CD4-positive, CD25-positive, alpha-beta regulatory T cell (primary cell): Measurements from ENCODE around the gene CDK12. TPM values are rescaled to one million over a fixed set of nuclear protein-coding genes. Genes with fewer than 3 reads are reported as not detected.
A peak's percentile ranks its signal among the peaks of the same experiment; 100 is the strongest.

Experiments used
- ATAC-seq, 2 donors: fragments of 150-1000 bp; cut with Tn5 transposase; one replicate each; pipeline ENCODE4 v1.10.0; 2021; ENCODE audit warnings: low read depth in 2 of 2, moderate number of reproducible peaks in 2 of 2, moderate library complexity in 1 of 2
- DNase-seq, 3 donors: peaks; one replicate each; pipeline versions ENCODE4 v3.0.0 to v3.0.0-alpha.2; 2012 to 2022; ENCODE audit warnings: mixed read lengths in 1 of 3
- H3K27ac ChIP-seq: one replicate; pipeline ENCODE4 v1.7.0; 2013; ENCODE audit warnings: mild to moderate bottlenecking, low read length; ENCODE audit not compliant: insufficient read depth, poor library complexity, severe bottlenecking
- H3K27me3 ChIP-seq: one replicate; pipeline ENCODE4 v1.7.0; 2013; ENCODE audit warnings: low read length; ENCODE audit not compliant: control insufficient read depth, insufficient read depth
- H3K36me3 ChIP-seq: one replicate; pipeline ENCODE4 v1.7.0; 2013; ENCODE audit warnings: mild to moderate bottlenecking, low read length, moderate library complexity; ENCODE audit not compliant: control insufficient read depth, insufficient read depth
- H3K4me1 ChIP-seq: 2 replicates; pipeline ENCODE4 v1.7.0; 2013; ENCODE audit warnings: mild to moderate bottlenecking, low read length; ENCODE audit not compliant: insufficient read depth, control insufficient read depth, poor library complexity, severe bottlenecking
- H3K4me3 ChIP-seq: one replicate; pipeline ENCODE4 v1.7.0; 2013; ENCODE audit warnings: low read depth, mild to moderate bottlenecking, low read length, moderate library complexity
- H3K9me3 ChIP-seq, 2 experiments: 1 replicate in 1 of 2; 2 replicates in 1 of 2; pipeline ENCODE4 v1.7.0; 2013; ENCODE audit warnings: low read length in 2 of 2, mild to moderate bottlenecking in 1 of 2, moderate library complexity in 1 of 2; ENCODE audit not compliant: control insufficient read depth in 2 of 2
- H3K27ac Mint-ChIP-seq, 3 donors: one replicate each; pipeline ENCODE4 v1.8.0; 2020 to 2022; ENCODE audit warnings: mild to moderate bottlenecking in 3 of 3, mixed read lengths in 3 of 3, moderate library complexity in 2 of 3
- H3K27me3 Mint-ChIP-seq: one replicate; pipeline ENCODE4 v1.8.0; 2022; ENCODE audit warnings: mild to moderate bottlenecking, mixed read lengths
- H3K36me3 Mint-ChIP-seq: one replicate; pipeline ENCODE4 v1.8.0; 2020; ENCODE audit warnings: mixed read lengths
- H3K4me1 Mint-ChIP-seq, 4 donors: one replicate each; pipeline ENCODE4 v1.8.0; 2020 to 2022; ENCODE audit warnings: mixed read lengths in 4 of 4, mild to moderate bottlenecking in 1 of 4
- H3K4me3 Mint-ChIP-seq, 4 donors: one replicate each; pipeline ENCODE4 v1.8.0; 2020 to 2022; ENCODE audit warnings: mild to moderate bottlenecking in 4 of 4, mixed read lengths in 4 of 4, moderate library complexity in 3 of 4
- H3K9me3 Mint-ChIP-seq, 7 donors: one replicate each; pipeline ENCODE4 v1.8.0; 2020 to 2022; ENCODE audit warnings: mixed read lengths in 7 of 7, mild to moderate bottlenecking in 3 of 7, moderate library complexity in 2 of 7
- polyA plus RNA-seq, 4 donors: library from polyadenylated mRNA; unstranded; fragments of 300-500 nt; fragmentation: Illumina TruSeq; gene quantifications; one replicate each; pipeline ENCODE4 v1.2.3, GENCODE V29; 2021
- total RNA-seq: library from RNA; stranded (reverse); gene quantifications from one replicate; pipeline ENCODE4 v1.2.3, GENCODE V29; 2022

CDK12 gene
- total and polyA plus RNA-seq, 5 donors from 2014 or later, result 2.1 to 110 (median 3.7) TPM

DNA sequence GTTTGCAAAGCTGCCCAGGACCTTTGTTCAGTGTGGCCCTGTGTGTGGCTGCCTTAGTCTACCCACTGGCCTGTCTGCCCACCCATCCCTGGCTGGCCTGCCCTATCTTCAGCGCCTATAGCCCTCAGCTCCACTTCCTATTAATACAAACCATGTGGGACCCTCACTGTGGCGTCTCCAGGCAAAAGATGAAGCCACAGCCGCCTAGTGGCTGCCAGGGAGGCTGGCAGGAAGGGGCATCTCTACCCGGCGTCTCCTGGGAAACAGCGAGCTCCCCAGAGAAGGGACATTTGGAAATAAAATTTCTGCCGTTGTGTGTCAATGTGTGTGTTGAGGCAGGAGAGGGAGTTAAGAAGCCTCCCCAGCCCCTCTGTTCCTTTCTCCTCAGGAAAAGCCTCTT is 114.9 kb downstream of the CDK12 start:
- Mint-ChIP-seq H3K4me3 (no peak overlapping the region), H3K27ac (peak overlapping the region in 2 of 3 donors; percentile 15 to 69), H3K36me3 (peaks cover 12% of the 10 kb centered on the region), H3K9me3 (peaks cover 0 to 6% (median 3%) of the 10 kb centered on the region in 7 donors), H3K27me3 (peaks cover 12% of the 10 kb centered on the region), H3K4me1 (peaks cover 0 to 8% (median 5%) of the 10 kb centered on the region in 4 donors)
- no peak overlapping the region for H3K4me3 ChIP-seq
- H3K27ac ChIP-seq, result no peak overlapping the region
- H3K4me1 ChIP-seq, result no peaks in the 10 kb centered on the region
- DNase-seq (no peak), ATAC-seq (no peak)
- peaks cover 0 to 3% of the 10 kb centered on the region in 2 experiments for H3K9me3 ChIP-seq
- H3K36me3 ChIP-seq, result peaks cover 1% of the 10 kb centered on the region
- H3K27me3 ChIP-seq, result no peaks in the 10 kb centered on the region

DNA sequence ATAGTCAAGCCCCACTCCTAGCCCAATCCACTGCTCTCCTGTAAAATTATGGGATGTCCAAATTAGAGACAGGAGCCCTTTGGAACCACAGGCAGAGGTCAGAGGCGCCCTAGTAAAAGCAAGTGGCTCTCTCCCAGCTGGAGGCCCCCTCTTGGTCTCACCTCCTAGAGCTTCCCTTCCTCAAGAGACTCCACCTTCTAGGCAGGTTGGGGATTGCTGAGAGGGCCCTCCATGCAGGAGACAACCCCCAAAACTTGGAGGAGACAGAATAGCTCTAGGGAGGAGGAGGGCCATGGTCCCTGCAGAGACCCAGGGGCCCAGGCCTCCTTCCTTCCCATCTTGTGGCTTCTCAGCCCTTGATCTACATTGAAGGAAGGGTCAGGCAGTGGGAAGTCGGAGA is 117.0 kb downstream of the CDK12 start:
- ATAC-seq (no peak), DNase-seq (no peak)
- Mint-ChIP-seq H3K27me3 (peaks cover 12% of the 10 kb centered on the region), H3K27ac (no peak overlapping the region), H3K4me3 (peak overlapping the region in 1 of 4 donors; percentile 51), H3K36me3 (peaks cover 15% of the 10 kb centered on the region), H3K9me3 (peaks cover 0 to 1% (median 0%) of the 10 kb centered on the region in 7 donors), H3K4me1 (peaks cover 0 to 8% (median 4%) of the 10 kb centered on the region in 4 donors)
- H3K9me3 ChIP-seq, result no peaks in the 10 kb centered on the region
- no peaks in the 10 kb centered on the region for H3K36me3 ChIP-seq
- no peak overlapping the region for H3K27ac ChIP-seq
- H3K4me3 ChIP-seq, result no peak overlapping the region
- no peaks in the 10 kb centered on the region for H3K4me1 ChIP-seq
- no peaks in the 10 kb centered on the region for H3K27me3 ChIP-seq

- H3K4me1 ChIP-seq, result no peaks in the 10 kb centered on the region
- H3K27me3 Mint-ChIP-seq, result peaks cover 15% of the 10 kb centered on the region
- no peaks in the 10 kb centered on the region for H3K9me3 ChIP-seq
- no peak overlapping the region for H3K27ac ChIP-seq
- no peaks in the 10 kb centered on the region for H3K36me3 ChIP-seq
- H3K4me3 Mint-ChIP-seq, result no peak overlapping the region
- no peak overlapping the region for H3K4me3 ChIP-seq
- no peak overlapping the region for H3K27ac Mint-ChIP-seq
- DNase-seq (no peak), ATAC-seq (no peak)
- H3K27me3 ChIP-seq, result no peaks in the 10 kb centered on the region
- peaks cover 21% of the 10 kb centered on the region for H3K36me3 Mint-ChIP-seq
- H3K4me1 Mint-ChIP-seq, result peaks cover 0 to 8% (median 0%) of the 10 kb centered on the region in 4 donors
- H3K9me3 Mint-ChIP-seq, result peaks cover 0 to 1% (median 0%) of the 10 kb centered on the region in 7 donors
These were observed 118.2 kb downstream of the CDK12 start for GRCh38 chr17:39579318-39580081.

DNA sequence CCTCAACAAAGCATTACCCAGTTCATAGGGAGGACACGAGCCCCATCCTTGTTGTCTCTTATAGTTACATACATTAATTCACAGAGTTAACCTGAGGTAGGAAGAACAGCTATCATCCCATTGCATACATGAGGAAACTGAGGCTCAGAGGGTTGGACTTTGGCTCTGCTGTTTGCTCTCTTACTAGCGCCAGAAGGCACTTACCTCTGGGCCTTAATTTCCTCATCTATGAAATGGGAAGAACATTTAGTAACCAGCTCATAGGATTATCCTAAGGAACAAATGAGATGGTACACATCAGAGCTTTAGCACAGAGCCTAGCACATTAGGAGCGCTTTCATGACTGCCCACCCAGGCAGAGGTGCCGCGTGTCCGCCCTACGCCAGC is 118.8 kb downstream of the CDK12 start:
- peaks cover 15% of the 10 kb centered on the region for H3K27me3 Mint-ChIP-seq

DNA sequence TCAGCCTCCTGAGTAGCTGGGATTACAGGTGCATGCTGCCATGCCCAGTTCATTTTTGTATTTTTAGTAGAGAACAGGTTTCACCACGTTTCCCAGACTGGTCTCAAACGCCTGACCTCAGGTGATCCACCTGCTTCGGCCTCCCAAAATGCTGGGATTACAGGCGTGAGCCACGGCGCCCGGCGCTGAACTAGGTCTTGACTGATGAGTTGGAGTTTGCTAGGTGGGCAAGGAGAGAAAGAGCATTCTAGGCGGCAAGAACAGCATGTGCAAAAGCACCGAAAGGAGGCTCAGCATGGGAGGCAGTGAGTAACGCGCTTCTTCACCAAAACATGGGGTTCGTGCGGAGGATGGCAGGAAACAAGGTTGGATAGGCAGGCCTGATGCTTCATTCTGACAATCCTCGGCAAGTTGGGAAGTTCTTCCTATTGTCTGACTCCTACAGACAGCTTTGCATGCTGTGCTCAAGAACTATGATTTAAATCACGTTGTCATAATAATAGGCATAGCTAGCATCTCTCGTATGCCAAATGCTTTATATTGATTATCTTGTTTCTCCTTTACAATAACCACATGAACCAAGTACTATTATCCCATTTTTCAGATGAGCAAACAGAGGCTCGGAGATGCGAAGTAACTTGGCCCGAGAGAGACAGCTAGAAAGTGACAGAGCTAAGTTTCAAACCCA is 119.9 kb downstream of the CDK12 start:
- ATAC-seq (no peak), DNase-seq (no peak)
- H3K36me3 ChIP-seq, result no peaks in the 10 kb centered on the region
- H3K4me1 Mint-ChIP-seq, result peaks cover 0 to 6% (median 0%) of the 10 kb centered on the region in 4 donors
- H3K9me3 Mint-ChIP-seq, result no peaks in the 10 kb centered on the region
- H3K27ac Mint-ChIP-seq, result no peak overlapping the region
- H3K27ac ChIP-seq, result no peak overlapping the region
- peaks cover 21% of the 10 kb centered on the region for H3K36me3 Mint-ChIP-seq
- H3K4me3 ChIP-seq, result no peak overlapping the region
- H3K27me3 Mint-ChIP-seq, result peaks cover 11% of the 10 kb centered on the region
- no peak overlapping the region for H3K4me3 Mint-ChIP-seq
- H3K9me3 ChIP-seq, result no peaks in the 10 kb centered on the region
- H3K27me3 ChIP-seq, result no peaks in the 10 kb centered on the region
- H3K4me1 ChIP-seq, result no peaks in the 10 kb centered on the region

More for the DNA sequence above, 118.8 kb downstream of the CDK12 start:
- Histone ChIP-seq H3K27ac (no peak overlapping the region), H3K9me3 (no peaks in the 10 kb centered on the region), H3K4me3 (no peak overlapping the region), H3K4me1 (no peaks in the 10 kb centered on the region), H3K36me3 (no peaks in the 10 kb centered on the region), H3K27me3 (no peaks in the 10 kb centered on the region)
- H3K36me3 Mint-ChIP-seq, result peaks cover 21% of the 10 kb centered on the region
- H3K4me1 Mint-ChIP-seq, result peaks cover 0 to 8% (median 0%) of the 10 kb centered on the region in 4 donors
- ATAC-seq (no peak), DNase-seq (no peak)
- peaks cover 0 to under 1% (median 0%) of the 10 kb centered on the region in 7 donors for H3K9me3 Mint-ChIP-seq
- no peak overlapping the region for H3K4me3 Mint-ChIP-seq
- H3K27ac Mint-ChIP-seq, result no peak overlapping the region

DNA sequence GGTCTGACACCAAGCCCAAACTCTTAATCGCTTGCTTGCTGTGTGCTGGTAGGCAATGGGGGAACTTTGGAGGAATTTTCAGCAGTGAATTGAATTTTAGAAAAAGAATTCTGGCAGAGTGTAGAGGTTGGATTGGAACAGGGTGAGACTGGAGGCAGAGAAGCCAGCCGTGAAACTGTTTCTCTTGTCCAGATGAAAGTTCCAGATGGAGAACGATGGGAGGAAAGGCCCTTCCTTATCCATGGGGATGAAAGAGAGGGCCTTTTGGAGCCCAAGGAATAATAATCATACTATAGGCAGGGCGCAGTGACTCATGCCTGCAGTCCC is 120.4 kb downstream of the CDK12 start:
- H3K27me3 Mint-ChIP-seq, result peaks cover 10% of the 10 kb centered on the region

GRCh38 chr17:39582658-39583057 is 121.4 kb downstream of the CDK12 start:
- Mint-ChIP-seq H3K4me3 (peak overlapping the region in 1 of 4 donors; percentile 65), H3K27me3 (peaks cover 16% of the 10 kb centered on the region)

More for the DNA sequence above, 120.4 kb downstream of the CDK12 start:
- H3K4me3 ChIP-seq, result no peak overlapping the region
- H3K27ac ChIP-seq, result no peak overlapping the region
- H3K9me3 ChIP-seq, result no peaks in the 10 kb centered on the region
- Mint-ChIP-seq H3K4me1 (peaks cover 0 to under 1% (median 0%) of the 10 kb centered on the region in 4 donors), H3K4me3 (no peak overlapping the region), H3K9me3 (no peaks in the 10 kb centered on the region), H3K36me3 (peaks cover 21% of the 10 kb centered on the region), H3K27ac (no peak overlapping the region)
- DNase-seq (no peak), ATAC-seq (no peak)
- no peaks in the 10 kb centered on the region for H3K4me1 ChIP-seq
- H3K27me3 ChIP-seq, result no peaks in the 10 kb centered on the region
- H3K36me3 ChIP-seq, result no peaks in the 10 kb centered on the region

More at GRCh38 chr17:39582658-39583057, 121.4 kb downstream of the CDK12 start:
- Histone ChIP-seq H3K36me3 (no peaks in the 10 kb centered on the region), H3K27me3 (no peaks in the 10 kb centered on the region), H3K9me3 (no peaks in the 10 kb centered on the region), H3K4me3 (no peak overlapping the region), H3K27ac (no peak overlapping the region), H3K4me1 (no peaks in the 10 kb centered on the region)
- Mint-ChIP-seq H3K9me3 (no peaks in the 10 kb centered on the region), H3K27ac (no peak overlapping the region), H3K4me1 (no peaks in the 10 kb centered on the region), H3K36me3 (peaks cover 21% of the 10 kb centered on the region)
- DNase-seq, result no peak
- no peak for ATAC-seq
